ENCODE results near the gene NOC2L. TPM values are rescaled to one million over a fixed set of nuclear protein-coding genes. Genes with fewer than 3 reads are reported as not detected.

The NOC2L gene
- total RNA-seq, 1 donor from 2014 or later, result 50.6 TPM

GRCh38 chr1:967466-968343 lies 8.6 kb upstream of the NOC2L start:
- peaks cover 3% of the 10 kb centered on the region for H3K27me3 Mint-ChIP-seq (ENCODE audit: low read depth)
- no peaks in the 10 kb centered on the region for H3K36me3 Mint-ChIP-seq (ENCODE audit: low read depth)

GRCh38 chr1:966704-967300 lies 7.7 kb upstream of the NOC2L start:
- Mint-ChIP-seq H3K4me1 (ENCODE audit: low read depth) (peaks cover 6% of the 10 kb centered on the region), H3K9me3 (ENCODE audit: low read depth) (no peaks in the 10 kb centered on the region), H3K4me3 (ENCODE audit: unreplicated experiment) (peak overlapping the region; percentile 75), H3K27ac (ENCODE audit: unreplicated experiment) (no peak overlapping the region), H3K27me3 (ENCODE audit: low read depth) (peaks cover 3% of the 10 kb centered on the region), H3K36me3 (ENCODE audit: low read depth) (no peaks in the 10 kb centered on the region)
- DNase-seq (ENCODE audit: low spot score), result no peak
- no peak for TF ChIP-seq CTCF (IDR thresholded peaks at IDR 0.05)

More at GRCh38 chr1:967466-968343, 8.6 kb upstream of the NOC2L start:
- DNase-seq (ENCODE audit: low spot score), result no peak
- no peak for TF ChIP-seq CTCF (IDR thresholded peaks at IDR 0.05)
- peaks cover 6% of the 10 kb centered on the region for H3K4me1 Mint-ChIP-seq (ENCODE audit: low read depth)
- H3K9me3 Mint-ChIP-seq (ENCODE audit: low read depth), result no peaks in the 10 kb centered on the region
- H3K4me3 Mint-ChIP-seq (ENCODE audit: unreplicated experiment), result no peak overlapping the region
- no peak overlapping the region for H3K27ac Mint-ChIP-seq (ENCODE audit: unreplicated experiment)

- no peak for TF ChIP-seq CTCF (IDR thresholded peaks at IDR 0.05)
- no peaks in the 10 kb centered on the region for H3K9me3 Mint-ChIP-seq (ENCODE audit: low read depth)
- peaks cover 10% of the 10 kb centered on the region for H3K4me1 Mint-ChIP-seq (ENCODE audit: low read depth)
- H3K36me3 Mint-ChIP-seq (ENCODE audit: low read depth), result no peaks in the 10 kb centered on the region
- peaks cover 2% of the 10 kb centered on the region for H3K27me3 Mint-ChIP-seq (ENCODE audit: low read depth)
- H3K27ac Mint-ChIP-seq (ENCODE audit: unreplicated experiment), result no peak within 1 kb of the TSS
- no peak for DNase-seq (ENCODE audit: low spot score)
- peak within 1 kb of the TSS; percentile 75 for H3K4me3 Mint-ChIP-seq (ENCODE audit: unreplicated experiment)
Measured at GRCh38 chr1:966135-966703, 7.2 kb upstream of the NOC2L start, which contains the start of gene PLEKHN1. Gene PLEKHN1, plus strand, starts transcription at chr1:966482. Its CDS starts 50 bp downstream, at chr1:966532.

- H3K27ac Mint-ChIP-seq (ENCODE audit: unreplicated experiment), result no peak overlapping the region
- no peak overlapping the region for H3K4me3 Mint-ChIP-seq (ENCODE audit: unreplicated experiment)
- no peaks in the 10 kb centered on the region for H3K36me3 Mint-ChIP-seq (ENCODE audit: low read depth)
- peaks cover 2% of the 10 kb centered on the region for H3K27me3 Mint-ChIP-seq (ENCODE audit: low read depth)
- TF ChIP-seq CTCF (IDR thresholded peaks at IDR 0.05), result no peak
- no peaks in the 10 kb centered on the region for H3K9me3 Mint-ChIP-seq (ENCODE audit: low read depth)
- no peak for DNase-seq (ENCODE audit: low spot score)
- peaks cover 10% of the 10 kb centered on the region for H3K4me1 Mint-ChIP-seq (ENCODE audit: low read depth)
Measured at GRCh38 chr1:965526-966134, 6.6 kb upstream of the NOC2L start.

All from chondrocyte (in vitro differentiated cells).